ENCODE data around the gene DSTN. TPM values are rescaled to one million over a fixed set of nuclear protein-coding genes. Genes with fewer than 3 reads are reported as not detected.

DSTN gene
- total and polyA plus RNA-seq, 2 donors (not counting 1 experiment from before 2014, with no cell fraction given) = 6.6 to 13.4 TPM

DNA sequence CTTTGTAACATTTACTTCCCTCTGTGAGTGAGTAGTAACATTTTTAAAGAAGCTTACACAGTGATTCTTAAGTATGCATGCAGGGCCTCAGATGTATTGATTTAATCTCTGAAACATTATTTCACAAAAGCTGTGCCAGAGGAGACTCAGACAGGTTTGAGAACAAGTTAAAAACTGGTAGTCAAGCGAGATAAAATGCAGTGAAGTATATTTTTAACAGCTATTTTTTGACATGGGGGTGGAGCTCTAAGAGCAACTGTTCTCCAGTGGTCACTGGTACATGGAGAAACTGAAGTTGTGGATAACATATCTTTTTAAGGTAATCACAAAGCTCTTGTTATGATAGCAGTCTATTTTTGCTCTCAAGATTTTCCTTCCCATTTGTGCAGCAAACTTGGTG, 20.4 kb downstream of the DSTN start:
- H3K4me3 Mint-ChIP-seq = no peak overlapping the region
- intact Hi-C loops (cut with micrococcal nuclease) = no loop called here

DNA sequence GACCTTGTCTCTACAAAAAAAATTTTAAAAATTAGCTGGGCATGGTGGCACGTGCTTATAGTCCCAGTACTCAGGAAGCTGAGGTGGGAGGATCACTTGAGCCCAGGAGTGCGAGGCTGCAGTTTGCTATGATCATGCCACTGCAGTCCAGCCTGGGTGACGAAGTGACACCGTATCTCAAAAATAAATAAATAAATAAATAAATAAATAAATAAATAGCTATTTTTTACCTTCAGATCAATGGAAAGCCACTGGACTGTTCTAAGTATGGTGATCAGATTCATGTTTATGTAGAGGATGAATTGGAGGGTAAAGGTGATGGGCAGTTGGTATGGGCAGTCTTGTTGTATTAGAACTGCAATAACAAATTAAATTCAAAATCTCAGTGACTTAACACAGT, 24.0 kb downstream of the DSTN start:
- H3K27ac ChIP-seq (ENCODE audit: low read length in 2 of 2) = no peak overlapping the region
- Mint-ChIP-seq H3K4me3 (no peak overlapping the region), H3K9me3 (ENCODE audit: insufficient read depth) (no peaks in the 10 kb centered on the region), H3K27ac (no peak overlapping the region), H3K4me1 (peaks cover 9% of the 10 kb centered on the region), H3K27me3 (no peaks in the 10 kb centered on the region)
- ChIA-PET CTCF (interaction anchor here (1.1 kb wide), 1 partner anchor 26 kb away, joined by 3 read pairs; no protein-coding TSS in a partner anchor), POLR2A (no interaction called here)
- TF ChIP-seq, protein P1, sequence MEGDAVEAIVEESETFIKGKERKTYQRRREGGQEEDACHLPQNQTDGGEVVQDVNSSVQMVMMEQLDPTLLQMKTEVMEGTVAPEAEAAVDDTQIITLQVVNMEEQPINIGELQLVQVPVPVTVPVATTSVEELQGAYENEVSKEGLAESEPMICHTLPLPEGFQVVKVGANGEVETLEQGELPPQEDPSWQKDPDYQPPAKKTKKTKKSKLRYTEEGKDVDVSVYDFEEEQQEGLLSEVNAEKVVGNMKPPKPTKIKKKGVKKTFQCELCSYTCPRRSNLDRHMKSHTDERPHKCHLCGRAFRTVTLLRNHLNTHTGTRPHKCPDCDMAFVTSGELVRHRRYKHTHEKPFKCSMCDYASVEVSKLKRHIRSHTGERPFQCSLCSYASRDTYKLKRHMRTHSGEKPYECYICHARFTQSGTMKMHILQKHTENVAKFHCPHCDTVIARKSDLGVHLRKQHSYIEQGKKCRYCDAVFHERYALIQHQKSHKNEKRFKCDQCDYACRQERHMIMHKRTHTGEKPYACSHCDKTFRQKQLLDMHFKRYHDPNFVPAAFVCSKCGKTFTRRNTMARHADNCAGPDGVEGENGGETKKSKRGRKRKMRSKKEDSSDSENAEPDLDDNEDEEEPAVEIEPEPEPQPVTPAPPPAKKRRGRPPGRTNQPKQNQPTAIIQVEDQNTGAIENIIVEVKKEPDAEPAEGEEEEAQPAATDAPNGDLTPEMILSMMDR (IDR thresholded peaks at IDR 0.05) = no peak
- no peak for TF ChIP-seq EZH2 (IDR thresholded peaks at IDR 0.05; ENCODE audit: borderline replicate concordance, insufficient read depth, low read depth, low read length, poor library complexity, severe bottlenecking)
- WGBS (ENCODE audit: insufficient coverage) = 100% methylated on average over 1 of the region's 4 CpGs
- no peaks in the 10 kb centered on the region for H3K27me3 ChIP-seq (replicated peaks in 1 of 4; ENCODE audit: control extremely low read depth in 1 of 4, control insufficient read depth in 3 of 4, insufficient read depth in 4 of 4, low read length in 3 of 4)
- no peak overlapping the region for H3K4me3 ChIP-seq (ENCODE audit: control extremely low read depth in 1 of 5, extremely low read depth in 1 of 5, insufficient read depth in 1 of 5, low read depth in 2 of 5, low read length in 4 of 5)
- intact Hi-C loops (cut with micrococcal nuclease) = no loop called here
- H3K4me2 ChIP-seq (replicated peaks; ENCODE audit: low read depth, low read length, poor library complexity, severe bottlenecking) = no peak overlapping the region
- H3K4me1 ChIP-seq (ENCODE audit: control insufficient read depth in 2 of 2, insufficient read depth in 2 of 2, low read length in 2 of 2) = no peaks in the 10 kb centered on the region
- H3K79me2 ChIP-seq (ENCODE audit: control insufficient read depth, insufficient read depth, low read length) = no peaks in the 10 kb centered on the region
- no peak overlapping the region for H3K9ac ChIP-seq (ENCODE audit: low read length)
- no peak for ATAC-seq (ENCODE audit: low read depth)
- H3K9me3 ChIP-seq (ENCODE audit: control extremely low read depth in 1 of 3, control insufficient read depth in 2 of 3, insufficient read depth in 1 of 3, low read length in 2 of 3) = no peaks in the 10 kb centered on the region
- DNase-seq = no peak
- H4K20me1 ChIP-seq (ENCODE audit: control insufficient read depth, insufficient read depth, low read length, poor library complexity, severe bottlenecking) = no peaks in the 10 kb centered on the region
- peaks cover 0 to 1% of the 10 kb centered on the region in 2 experiments for H3K36me3 ChIP-seq (replicated peaks in 1 of 2; ENCODE audit: control extremely low read depth in 1 of 2, control insufficient read depth in 1 of 2, extremely low read depth in 1 of 2, insufficient read depth in 2 of 2, low read length in 1 of 2)
- H2AFZ ChIP-seq (ENCODE audit: insufficient read depth, low read depth, low read length, poor library complexity, severe bottlenecking) = no peak overlapping the region

More for the DNA sequence above, 20.4 kb downstream of the DSTN start:
- Histone ChIP-seq H3K27ac (ENCODE audit: low read length in 2 of 2) (no peak overlapping the region), H3K9me3 (ENCODE audit: control extremely low read depth in 1 of 3, control insufficient read depth in 2 of 3, insufficient read depth in 1 of 3, low read length in 2 of 3) (no peaks in the 10 kb centered on the region), H3K9ac (ENCODE audit: low read length) (no peak overlapping the region), H3K4me3 (ENCODE audit: control extremely low read depth in 1 of 5, extremely low read depth in 1 of 5, insufficient read depth in 1 of 5, low read depth in 2 of 5, low read length in 4 of 5) (no peak overlapping the region), H3K79me2 (ENCODE audit: control insufficient read depth, insufficient read depth, low read length) (no peaks in the 10 kb centered on the region), H4K20me1 (ENCODE audit: control insufficient read depth, insufficient read depth, low read length, poor library complexity, severe bottlenecking) (no peaks in the 10 kb centered on the region), H3K4me1 (ENCODE audit: control insufficient read depth in 2 of 2, insufficient read depth in 2 of 2, low read length in 2 of 2) (no peaks in the 10 kb centered on the region), H3K4me2 (replicated peaks; ENCODE audit: low read depth, low read length, poor library complexity, severe bottlenecking) (no peak overlapping the region), H3K27me3 (replicated peaks in 1 of 4; ENCODE audit: control extremely low read depth in 1 of 4, control insufficient read depth in 3 of 4, insufficient read depth in 4 of 4, low read length in 3 of 4) (no peaks in the 10 kb centered on the region), H2AFZ (ENCODE audit: insufficient read depth, low read depth, low read length, poor library complexity, severe bottlenecking) (no peak overlapping the region), H3K36me3 (replicated peaks in 1 of 2; ENCODE audit: control extremely low read depth in 1 of 2, control insufficient read depth in 1 of 2, extremely low read depth in 1 of 2, insufficient read depth in 2 of 2, low read length in 1 of 2) (peaks cover 0 to 1% of the 10 kb centered on the region in 2 experiments)
- Mint-ChIP-seq H3K9me3 (ENCODE audit: insufficient read depth) (no peaks in the 10 kb centered on the region), H3K27ac (no peak overlapping the region), H3K27me3 (no peaks in the 10 kb centered on the region), H3K4me1 (peaks cover 14% of the 10 kb centered on the region)
- CTCF ChIA-PET = interaction anchor here (1.4 to 1.7 kb wide), 2 partner anchors 17 to 28 kb away, joined by 3 to 4 read pairs; no protein-coding TSS in a partner anchor
- ATAC-seq (ENCODE audit: low read depth) (no peak), DNase-seq (no peak)
- POLR2A ChIA-PET = interaction anchor here (0.6 kb wide), 1 partner anchor 92 kb away, joined by 3 read pairs; no protein-coding TSS in a partner anchor
- TF ChIP-seq, protein P1 (IDR thresholded peaks at IDR 0.05) = no peak
- TF ChIP-seq EZH2 (IDR thresholded peaks at IDR 0.05; ENCODE audit: borderline replicate concordance, insufficient read depth, low read depth, low read length, poor library complexity, severe bottlenecking) = no peak
- WGBS (ENCODE audit: insufficient coverage) = 20% methylated on average over 1 of the region's 1 CpG

Data from B cell (primary cell).